Glutamatergic neuron (in vitro differentiated cells): ENCODE data around the gene LRP1B. TPM values are rescaled to one million over a fixed set of nuclear protein-coding genes. Genes with fewer than 3 reads are reported as not detected.

Experiments
- DNase-seq: peaks from one replicate; pipeline ENCODE4 v3.0.0; 2022
- H3K27ac Mint-ChIP-seq: one replicate; pipeline ENCODE4 v1.8.0; 2020; ENCODE audit warnings: mild to moderate bottlenecking, mixed read lengths, inconsistent platforms; ENCODE audit not compliant: unreplicated experiment
- H3K27me3 Mint-ChIP-seq: one replicate; pipeline ENCODE4 v1.8.0; 2020; ENCODE audit warnings: mild to moderate bottlenecking, moderate library complexity, mixed read lengths, inconsistent platforms; ENCODE audit not compliant: unreplicated experiment
- H3K36me3 Mint-ChIP-seq: one replicate; pipeline ENCODE4 v1.8.0; 2020; ENCODE audit warnings: mild to moderate bottlenecking, mixed read lengths, inconsistent platforms; ENCODE audit not compliant: unreplicated experiment
- H3K4me1 Mint-ChIP-seq: one replicate; pipeline ENCODE4 v1.8.0; 2020; ENCODE audit warnings: mild to moderate bottlenecking, low read depth, mixed read lengths, inconsistent platforms; ENCODE audit not compliant: unreplicated experiment
- H3K4me3 Mint-ChIP-seq: one replicate; pipeline ENCODE4 v1.8.0; 2020; ENCODE audit warnings: mild to moderate bottlenecking, mixed read lengths, inconsistent platforms; ENCODE audit not compliant: unreplicated experiment
- H3K9me3 Mint-ChIP-seq: one replicate; pipeline ENCODE4 v1.8.0; 2020; ENCODE audit warnings: mild to moderate bottlenecking, moderate library complexity, mixed read lengths, inconsistent platforms; ENCODE audit not compliant: unreplicated experiment
- CTCF ChIP-seq: fragments of 200-600 bp; sonication (generic); IDR thresholded peaks from one replicate; pipeline ENCODE4 v1.5.0; 2021; ENCODE audit not compliant: partially characterized antibody, unreplicated experiment
- total RNA-seq: library from RNA; stranded (reverse); fragmentation: NEBNext Ultra II Directional; extraction: Animal tissue kit (Norgen Biotek cat#: 25700); gene quantifications from one replicate; pipeline ENCODE4 v1.2.1, GENCODE V29; 2021; ENCODE audit not compliant: unreplicated experiment

Gene LRP1B
- total RNA-seq, 1 donor from 2014 or later = 28.7 TPM

- no peak for DNase-seq
- no peak overlapping the region for H3K27ac Mint-ChIP-seq
- H3K4me1 Mint-ChIP-seq = no peaks in the 10 kb centered on the region
- TF ChIP-seq CTCF = no peak
- no peaks in the 10 kb centered on the region for H3K9me3 Mint-ChIP-seq
- H3K4me3 Mint-ChIP-seq = no peak overlapping the region
- no peaks in the 10 kb centered on the region for H3K36me3 Mint-ChIP-seq
- no peaks in the 10 kb centered on the region for H3K27me3 Mint-ChIP-seq
Observed at GRCh38 chr2:141887363-141887762, 243.5 kb downstream of the LRP1B start.

GRCh38 chr2:141878016-141878415, 252.8 kb downstream of the LRP1B start:
- Mint-ChIP-seq H3K4me1 (no peaks in the 10 kb centered on the region), H3K27me3 (no peaks in the 10 kb centered on the region), H3K36me3 (no peaks in the 10 kb centered on the region), H3K9me3 (peaks cover 2% of the 10 kb centered on the region), H3K27ac (no peak overlapping the region), H3K4me3 (no peak overlapping the region)
- DNase-seq = no peak
- TF ChIP-seq CTCF = no peak

- H3K36me3 Mint-ChIP-seq = peaks cover 4% of the 10 kb centered on the region
- no peak overlapping the region for H3K27ac Mint-ChIP-seq
- H3K9me3 Mint-ChIP-seq = peaks cover 2% of the 10 kb centered on the region
- H3K27me3 Mint-ChIP-seq = no peaks in the 10 kb centered on the region
- no peak overlapping the region for H3K4me3 Mint-ChIP-seq
- no peaks in the 10 kb centered on the region for H3K4me1 Mint-ChIP-seq
- no peak for TF ChIP-seq CTCF
- no peak for DNase-seq
Observed at GRCh38 chr2:141871913-141872634, 258.7 kb downstream of the LRP1B start.

GRCh38 chr2:141869572-141869971, 261.2 kb downstream of the LRP1B start:
- H3K36me3 Mint-ChIP-seq = peaks cover 4% of the 10 kb centered on the region
- H3K4me3 Mint-ChIP-seq = no peak overlapping the region
- TF ChIP-seq CTCF = no peak
- peaks cover 3% of the 10 kb centered on the region for H3K27me3 Mint-ChIP-seq
- H3K9me3 Mint-ChIP-seq = peaks cover 2% of the 10 kb centered on the region
- no peak overlapping the region for H3K27ac Mint-ChIP-seq
- no peak for DNase-seq
- no peaks in the 10 kb centered on the region for H3K4me1 Mint-ChIP-seq

- H3K27ac Mint-ChIP-seq = no peak overlapping the region
- peaks cover 4% of the 10 kb centered on the region for H3K27me3 Mint-ChIP-seq
- DNase-seq = no peak
- TF ChIP-seq CTCF = no peak
- H3K9me3 Mint-ChIP-seq = no peaks in the 10 kb centered on the region
- H3K4me3 Mint-ChIP-seq = no peak overlapping the region
- no peaks in the 10 kb centered on the region for H3K36me3 Mint-ChIP-seq
- no peaks in the 10 kb centered on the region for H3K4me1 Mint-ChIP-seq
Observed at GRCh38 chr2:141863964-141864363, 266.9 kb downstream of the LRP1B start.
